HepG2 (cell line): ENCODE results near the gene TXNDC12. TPM values are rescaled to one million over a fixed set of nuclear protein-coding genes. Genes with fewer than 3 reads are reported as not detected.
A peak's percentile ranks its signal among the peaks of the same experiment; 100 is the strongest.

Source experiments
- ATF3 ChIP-seq: sonication (generic); formaldehyde crosslinking; IDR thresholded peaks from 2 replicates; pipeline ENCODE4 v1.4.0; 2020; ENCODE audit warnings: missing genetic modification reagents
- BRD4 ChIP-seq: sonication (generic); formaldehyde crosslinking; IDR thresholded peaks from 2 replicates; pipeline ENCODE4 v1.4.0; 2020; ENCODE audit warnings: missing genetic modification reagents
- CC2D1A ChIP-seq: sonication (generic); formaldehyde crosslinking; IDR thresholded peaks from 2 replicates; pipeline ENCODE4 v1.8.1; 2023; ENCODE audit warnings: mild to moderate bottlenecking, missing genetic modification reagents
- DRAP1 ChIP-seq: IDR thresholded peaks from 2 replicates; pipeline ENCODE4 v1.6.1; 2016; ENCODE audit warnings: missing genetic modification reagents, missing compliant biosample characterization
- EED ChIP-seq: sonication (generic); formaldehyde crosslinking; IDR thresholded peaks from 2 replicates; pipeline ENCODE4 v1.5.0; 2020; ENCODE audit warnings: mild to moderate bottlenecking, missing genetic modification reagents
- ETV6 ChIP-seq: sonication (generic); formaldehyde crosslinking; conservative IDR thresholded peaks from 2 replicates; pipeline ENCODE4 v1.4.0; 2020; ENCODE audit warnings: missing genetic modification reagents
- GMEB1 ChIP-seq: sonication (generic); formaldehyde crosslinking; IDR thresholded peaks from 2 replicates; pipeline ENCODE4 v1.5.1; 2020; ENCODE audit warnings: missing genetic modification reagents, mild to moderate bottlenecking, borderline replicate concordance
- HIC2 ChIP-seq: sonication (generic); formaldehyde crosslinking; IDR thresholded peaks from 2 replicates; pipeline ENCODE4 v1.9.0; 2022; ENCODE audit warnings: low read depth, missing genetic modification reagents
- KDM5A ChIP-seq: fragments of 200-600 bp; sonication (generic); IDR thresholded peaks from 2 replicates; pipeline ENCODE4 v1.7.0; 2018; ENCODE audit warnings: antibody characterized with exemption, mild to moderate bottlenecking, low read length, borderline replicate concordance
- KLF13 ChIP-seq: sonication (generic); formaldehyde crosslinking; IDR thresholded peaks from 2 replicates; pipeline ENCODE4 v1.4.0; 2020; ENCODE audit warnings: mild to moderate bottlenecking, missing genetic modification reagents
- PHB2 ChIP-seq: fragments of 450-650 bp; IDR thresholded peaks from 2 replicates; pipeline ENCODE4 v1.6.1; 2018; ENCODE audit not compliant: partially characterized antibody
- REPIN1 ChIP-seq: sonication (generic); formaldehyde crosslinking; IDR thresholded peaks from 2 replicates; pipeline ENCODE4 v1.8.0; 2022; ENCODE audit warnings: missing genetic modification reagents, low read depth, mild to moderate bottlenecking, borderline replicate concordance
- RNF2 ChIP-seq: fragments of 450-650 bp; conservative IDR thresholded peaks from 2 replicates; pipeline ENCODE4 v1.6.1; 2016; ENCODE audit warnings: low read depth
- TAF1 ChIP-seq: sonication (generic); formaldehyde crosslinking; IDR thresholded peaks from 2 replicates; pipeline ENCODE4 v1.4.0; 2020; ENCODE audit warnings: missing genetic modification reagents
- U2AF2 ChIP-seq: fragments of 200-400 bp; formaldehyde crosslinking; IDR thresholded peaks from 2 replicates; pipeline ENCODE4 v1.6.1; 2017; ENCODE audit warnings: low read depth, mild to moderate bottlenecking, low read length
- ZFX ChIP-seq: sonication (generic); formaldehyde crosslinking; IDR thresholded peaks from 2 replicates; pipeline ENCODE4 v1.4.0; 2020; ENCODE audit warnings: mild to moderate bottlenecking, low read depth, missing genetic modification reagents, moderate library complexity
- ZNF230 ChIP-seq: sonication (generic); formaldehyde crosslinking; IDR thresholded peaks from 2 replicates; pipeline ENCODE4 v1.4.0; 2020; ENCODE audit warnings: mild to moderate bottlenecking, missing genetic modification reagents
- ZNF3 ChIP-seq: IDR thresholded peaks from 2 replicates; pipeline ENCODE4 v1.7.0; 2017; ENCODE audit warnings: inconsistent platforms
- ZNF30 ChIP-seq: sonication (generic); formaldehyde crosslinking; IDR thresholded peaks from 2 replicates; pipeline ENCODE4 v1.5.0; 2020; ENCODE audit warnings: mild to moderate bottlenecking, missing genetic modification reagents
- ZNF331 ChIP-seq: sonication (generic); formaldehyde crosslinking; IDR thresholded peaks from 2 replicates; pipeline ENCODE4 v1.4.0; 2020; ENCODE audit warnings: missing genetic modification reagents
- ZNF503 ChIP-seq: sonication (generic); formaldehyde crosslinking; IDR thresholded peaks from 2 replicates; pipeline ENCODE4 v1.4.0; 2020; ENCODE audit warnings: missing genetic modification reagents
- ZNF781 ChIP-seq: sonication (generic); formaldehyde crosslinking; IDR thresholded peaks from 2 replicates; pipeline ENCODE4 v1.5.1; 2020; ENCODE audit warnings: borderline replicate concordance, mild to moderate bottlenecking, missing genetic modification reagents; ENCODE audit errors: not compliant biosample characterization
- polyA plus RNA-seq, 8 experiments: library from polyadenylated mRNA; depleted of rRNA in 3 of 8; stranded (reverse) in 7 of 8; unstranded in 1 of 8; fragments of >200 nt; fragmentation: Illumina TruSeq in 4 of 8; extraction: Trizol in 4 of 8; gene quantifications; 2 replicates each; pipeline versions ENCODE4 v1.2.1 to v1.2.3, GENCODE V29; 2011 to 2016; ENCODE audit warnings: low read depth in 4 of 8, missing spikeins in 1 of 8, mixed read lengths in 1 of 8; ENCODE audit not compliant: insufficient read depth in 1 of 8
- total RNA-seq, 5 experiments: library from RNA; depleted of rRNA; stranded (reverse); fragments of >200 nt; fragmentation: Illumina TruSeq; extraction: Trizol; gene quantifications; 2 replicates each; pipeline ENCODE4 v1.2.3, GENCODE V29; 2016; ENCODE audit warnings: low read depth in 1 of 5

The TXNDC12 gene
- total and polyA plus RNA-seq, 2 of the 13 experiments (the other 11 are each of a cell fraction or from before 2014, with no cell fraction given), result 65.6 to 67.2 TPM

- TF ChIP-seq HIC2 (CRISPR knock-in tag) (peak; percentile 42; the same call in 1 of the 2 replicates), ATF3 (CRISPR knock-in tag) (no peak), ZNF3 (CRISPR knock-in tag) (no peak), BRD4 (peak; percentile 75; the same call in 1 of the 2 replicates), KDM5A (peak; percentile 69), ETV6 (CRISPR knock-in tag) (peak; percentile 24; the same call in 1 of the 2 replicates), ZNF230 (CRISPR knock-in tag) (peak; percentile 71; the same call in 1 of the 2 replicates), TAF1 (CRISPR knock-in tag) (peak; percentile 93), RNF2 (peak; percentile 68; the same call in 1 of the 2 replicates), GMEB1 (peak; percentile 99), DRAP1 (peak; percentile 51; the same call in 1 of the 2 replicates), ZNF781 (peak; percentile 44), PHB2 (no peak), ZNF331 (CRISPR knock-in tag) (no peak), CC2D1A (no peak), KLF13 (CRISPR knock-in tag) (0 out of 2 replicates have a peak, but pooled peaks have one; percentile 15), ZNF30 (CRISPR knock-in tag) (no peak), ZFX (CRISPR knock-in tag) (peak; percentile 80), EED (CRISPR knock-in tag) (peak; percentile 76), ZNF503 (CRISPR knock-in tag) (0 out of 2 replicates have a peak, but pooled peaks have one; percentile 28), U2AF2 (no peak), REPIN1 (CRISPR knock-in tag) (peak; percentile 84)
Measured at GRCh38 chr1:52033190-52034049, 21.6 kb downstream of the TXNDC12 start, which contains the start of gene KTI12 (continued).
